DOHH2 (cell line): ENCODE measurements around the gene CREB5.

Experiments used
- H3F3A ChIP-seq: fragments of 200-600 bp; sonication (generic), shearing (Covaris generic); 2 replicates; pipeline ENCODE4 v1.6.0; 2016; ENCODE audit warnings: antibody characterized with exemption, mild to moderate bottlenecking; ENCODE audit not compliant: control insufficient read depth, insufficient read depth
- H3K27ac ChIP-seq: fragments of 200-600 bp; sonication (generic); 2 replicates; pipeline ENCODE4 v1.5.1; 2014; ENCODE audit warnings: low read depth, mild to moderate bottlenecking, low read length, moderate library complexity
- H3K27me3 ChIP-seq: fragments of 200-600 bp; sonication (generic); 2 replicates; pipeline ENCODE4 v1.6.1; 2014; ENCODE audit warnings: mild to moderate bottlenecking, low read length, mixed read lengths; ENCODE audit not compliant: control insufficient read depth
- H3K36me3 ChIP-seq: fragments of 200-600 bp; sonication (generic); 2 replicates; pipeline ENCODE4 v1.6.1; 2014; ENCODE audit warnings: mild to moderate bottlenecking, low read length, moderate library complexity, mixed read lengths; ENCODE audit not compliant: control insufficient read depth
- H3K4me1 ChIP-seq: fragments of 200-600 bp; sonication (generic); 2 replicates; pipeline ENCODE4 v1.6.1; 2014; ENCODE audit warnings: mild to moderate bottlenecking, low read length, mixed read lengths; ENCODE audit not compliant: control insufficient read depth
- H3K4me2 ChIP-seq: fragments of 200-600 bp; sonication (generic); 2 replicates; pipeline ENCODE4 v1.6.0; 2014; ENCODE audit warnings: mild to moderate bottlenecking, low read length, moderate library complexity
- H3K4me3 ChIP-seq: fragments of 200-600 bp; sonication (generic); 2 replicates; pipeline ENCODE4 v1.5.1; 2014; ENCODE audit warnings: mild to moderate bottlenecking, low read length, mixed read lengths
- H3K79me2 ChIP-seq: fragments of 200-600 bp; sonication (generic); 2 replicates; pipeline ENCODE4 v1.6.1; 2014; ENCODE audit warnings: mild to moderate bottlenecking, low read length, mixed read lengths; ENCODE audit not compliant: control insufficient read depth
- H3K9me2 ChIP-seq: fragments of 200-600 bp; sonication (generic); replicated peaks from 2 replicates; pipeline ENCODE4 v1.6.1; 2014; ENCODE audit warnings: mild to moderate bottlenecking, low read length, mixed read lengths; ENCODE audit not compliant: control insufficient read depth
- H3K9me3 ChIP-seq: fragments of 200-600 bp; sonication (generic); 2 replicates; pipeline ENCODE4 v1.6.1; 2014; ENCODE audit warnings: antibody characterized with exemption, low read length, mixed read lengths; ENCODE audit not compliant: control insufficient read depth, insufficient read depth
- H4K20me1 ChIP-seq: fragments of 200-600 bp; sonication (generic); 2 replicates; pipeline ENCODE4 v1.6.0; 2014; ENCODE audit warnings: low read depth, mild to moderate bottlenecking, antibody characterized with exemption, low read length, moderate library complexity; ENCODE audit not compliant: control insufficient read depth, insufficient read depth
- CTCF ChIP-seq: fragments of 200-600 bp; sonication (generic); IDR thresholded peaks from one replicate; pipeline ENCODE4 v1.5.1; 2014; ENCODE audit warnings: antibody characterized with exemption, mild to moderate bottlenecking, low read depth, low read length; ENCODE audit not compliant: poor library complexity, severe bottlenecking
- EZH2phosphoT487 ChIP-seq: fragments of 200-600 bp; sonication (generic); IDR thresholded peaks from 2 replicates; pipeline ENCODE4 v1.6.1; 2017; ENCODE audit warnings: borderline replicate concordance, mild to moderate bottlenecking, antibody characterized with exemption, low read length, moderate library complexity, mixed read lengths

The CREB5 gene

GRCh38 chr7:28862595-28863272, 450.4 kb downstream of the CREB5 start:
- H3K9me3 ChIP-seq: no peaks in the 10 kb centered on the region
- H3K79me2 ChIP-seq: no peaks in the 10 kb centered on the region
- no peaks in the 10 kb centered on the region for H3K4me1 ChIP-seq
- no peak for TF ChIP-seq EZH2phosphoT487
- no peak for TF ChIP-seq CTCF
- no peaks in the 10 kb centered on the region for H4K20me1 ChIP-seq
- H3K36me3 ChIP-seq: no peaks in the 10 kb centered on the region
- peaks cover 25% of the 10 kb centered on the region; the same call in 1 of the 2 replicates for H3K27me3 ChIP-seq
- H3K4me3 ChIP-seq: no peak overlapping the region
- H3K9me2 ChIP-seq: no peaks in the 10 kb centered on the region
- no peak overlapping the region for H3K27ac ChIP-seq
- H3K4me2 ChIP-seq: no peak overlapping the region
- H3F3A ChIP-seq: no peaks in the 10 kb centered on the region

DNA sequence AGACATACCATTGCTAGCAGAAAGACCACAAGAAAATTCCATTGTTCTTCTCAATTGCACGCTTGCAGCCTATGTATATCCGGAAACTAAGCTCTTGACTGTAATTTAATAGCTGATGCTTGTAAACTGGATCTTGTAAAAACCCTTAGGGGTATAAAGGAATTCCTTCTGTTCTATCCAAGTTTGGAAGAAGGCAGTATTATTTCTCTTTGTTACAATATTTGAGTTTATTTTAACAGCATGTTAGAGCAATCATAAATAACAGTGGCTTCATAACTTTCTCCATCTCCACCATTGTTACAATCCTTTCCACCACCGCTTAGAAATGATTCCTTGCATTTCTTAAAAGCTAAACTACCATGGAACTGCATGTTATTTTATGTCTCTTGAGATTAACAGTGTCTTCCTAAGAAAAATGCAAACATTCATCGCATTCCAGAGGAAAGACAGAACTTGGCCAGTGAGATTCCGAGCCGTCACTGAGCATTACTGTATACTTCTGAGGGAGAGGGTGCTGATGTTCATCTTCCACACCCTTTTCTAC, 453.4 kb downstream of the CREB5 start:
- Histone ChIP-seq H3K4me3 (no peak overlapping the region), H3K4me2 (no peak overlapping the region), H3K27ac (no peak overlapping the region), H3F3A (no peaks in the 10 kb centered on the region), H3K79me2 (no peaks in the 10 kb centered on the region), H3K9me3 (no peaks in the 10 kb centered on the region), H3K4me1 (no peaks in the 10 kb centered on the region), H4K20me1 (no peaks in the 10 kb centered on the region), H3K9me2 (no peaks in the 10 kb centered on the region), H3K27me3 (peaks cover 33% of the 10 kb centered on the region), H3K36me3 (no peaks in the 10 kb centered on the region)
- no peak for TF ChIP-seq EZH2phosphoT487
- no peak for TF ChIP-seq CTCF

- Histone ChIP-seq H3F3A (no peaks in the 10 kb centered on the region), H3K36me3 (no peaks in the 10 kb centered on the region), H3K4me3 (no peak overlapping the region), H3K4me2 (no peak overlapping the region), H3K9me2 (no peaks in the 10 kb centered on the region), H3K4me1 (no peaks in the 10 kb centered on the region), H3K27ac (no peak overlapping the region), H3K27me3 (peaks cover 27% of the 10 kb centered on the region), H3K79me2 (no peaks in the 10 kb centered on the region), H4K20me1 (no peaks in the 10 kb centered on the region), H3K9me3 (no peaks in the 10 kb centered on the region)
- no peak for TF ChIP-seq EZH2phosphoT487
- TF ChIP-seq CTCF: no peak
Measured at GRCh38 chr7:28868712-28869111, 456.4 kb downstream of the CREB5 start.
